ENCODE data around the gene NCOA7. TPM values are rescaled to one million over a fixed set of nuclear protein-coding genes. Genes with fewer than 3 reads are reported as not detected.

The NCOA7 gene
- total and polyA plus RNA-seq, 2 of the 8 experiments (the other 6 are each of a cell fraction or from before 2014, with no cell fraction given) = 2.6 to 10.7 TPM

DNA sequence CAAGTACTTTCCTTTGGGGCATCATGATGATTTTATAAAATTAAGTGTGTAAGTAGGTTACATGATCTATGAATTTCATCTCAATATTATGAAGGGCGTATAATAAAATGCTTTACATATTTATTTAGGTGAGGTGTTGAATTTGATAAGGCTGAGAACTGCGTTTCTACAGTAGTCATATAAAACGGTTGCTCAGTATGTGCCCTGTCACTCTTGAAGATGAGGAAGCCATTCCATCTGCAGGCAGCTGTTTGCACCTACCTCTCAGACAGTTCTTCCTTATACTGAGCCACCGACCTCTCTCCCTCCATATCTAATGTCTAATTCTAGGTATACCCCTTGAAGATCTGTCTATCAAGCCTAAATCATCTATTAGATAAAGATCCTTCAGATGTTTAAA is 16.1 kb downstream of the NCOA7 start:
- no peak for FAIRE-seq
- Histone ChIP-seq H3K9me3 (ENCODE audit: insufficient read depth in 2 of 2, low read depth in 1 of 2, low read length in 1 of 2) (no peaks in the 10 kb centered on the region), H3K4me3 (ENCODE audit: extremely low read depth in 1 of 4, insufficient read depth in 2 of 4, low read depth in 3 of 4, low read length in 4 of 4) (no peak overlapping the region), H4K20me1 (replicated peaks in 1 of 2; ENCODE audit: control insufficient read depth in 1 of 2, insufficient read depth in 2 of 2, low read length in 2 of 2) (no peaks in the 10 kb centered on the region), H3K36me3 (ENCODE audit: control insufficient read depth in 2 of 4, insufficient read depth in 4 of 4, low read length in 3 of 4) (no peaks in the 10 kb centered on the region), H3K4me2 (ENCODE audit: insufficient read depth in 1 of 2, low read depth in 2 of 2, low read length in 2 of 2) (no peak overlapping the region), H4K91ac (replicated peaks; ENCODE audit: insufficient read length, low read length) (no peak overlapping the region), H2BK5ac (ENCODE audit: low read depth, low read length) (no peak overlapping the region), H3K9ac (replicated peaks in 1 of 4; ENCODE audit: extremely low read depth in 1 of 4, low read depth in 3 of 4, low read length in 3 of 4) (no peak overlapping the region), H3K27me3 (replicated peaks in 1 of 4; ENCODE audit: control insufficient read depth in 3 of 4, extremely low read depth in 1 of 4, insufficient read depth in 3 of 4, low read length in 3 of 4) (no peaks in the 10 kb centered on the region), H3K56ac (replicated peaks; ENCODE audit: insufficient read length, low read depth, low read length) (no peak overlapping the region), H3K4me1 (replicated peaks in 1 of 4; ENCODE audit: control insufficient read depth in 3 of 4, insufficient read depth in 4 of 4, low read length in 3 of 4) (no peaks in the 10 kb centered on the region), H2BK12ac (ENCODE audit: low read depth, low read length) (no peak overlapping the region), H3K23ac (ENCODE audit: insufficient read length) (no peak overlapping the region), H2BK120ac (replicated peaks; ENCODE audit: low read depth, low read length) (no peak overlapping the region), H2BK15ac (ENCODE audit: low read length) (no peak overlapping the region), H2BK20ac (ENCODE audit: low read length) (no peak overlapping the region), H3K4ac (replicated peaks; ENCODE audit: insufficient read length, low read depth, low read length) (no peak overlapping the region), H4K5ac (ENCODE audit: insufficient read length, low read depth, low read length) (no peak overlapping the region), H3K23me2 (ENCODE audit: low read depth, low read length) (no peaks in the 10 kb centered on the region), H2AK5ac (ENCODE audit: low read depth, low read length) (no peak overlapping the region), H3K18ac (ENCODE audit: extremely low read depth, low read length) (no peak overlapping the region), H2AFZ (ENCODE audit: low read length) (no peak overlapping the region), H3K79me2 (ENCODE audit: control insufficient read depth in 1 of 2, insufficient read depth in 2 of 2, low read length in 2 of 2) (0 out of 4 replicates have a peak, but pooled peaks cover 0 to 2% of the 10 kb centered on the region in 2 experiments), H3K14ac (ENCODE audit: insufficient read length) (no peak overlapping the region), H4K8ac (ENCODE audit: extremely low read depth, insufficient read depth, low read length) (no peak overlapping the region), H3K27ac (ENCODE audit: low read depth, low read length) (no peak overlapping the region), H3K79me1 (ENCODE audit: low read depth, low read length) (peaks cover 3% of the 10 kb centered on the region; the same call in 1 of the 2 replicates)
- ChIA-PET POLR2A (ENCODE audit: partially characterized antibody) (no interaction called here), CTCF (ENCODE audit: partially characterized antibody) (interaction anchor here (4.5 kb wide), 1 partner anchor 15 kb away, joined by 18 read pairs; the partner anchor contains the start of gene NCOA7)
- DNase-seq (ENCODE audit: low read depth in 1 of 2, low spot score in 2 of 2) = no peak
- WGBS, 2 experiments (ENCODE audit: extremely low coverage in 1 of 2, insufficient coverage in 1 of 2, insufficient read length in 1 of 2, insufficient replicate concordance in 2 of 2, low coverage in 1 of 2, low lambda C conversion rate in 2 of 2, missing lambda C conversion rate in 1 of 2) = 79% methylated on average over 4 of the region's 4 CpGs; no CpG with 5 or more reads in 1 of the 2 experiments
